ENCODE results near the gene FOXD4L6. TPM values are rescaled to one million over a fixed set of nuclear protein-coding genes. Genes with fewer than 3 reads are reported as not detected.
A peak's percentile ranks its signal among the peaks of the same experiment; 100 is the strongest.
"Not testable (repeated sequence)": the region's sequence is repeated elsewhere in the genome, so short reads cannot be mapped to it uniquely, and the experiment has no call there.

Gene FOXD4L6
- total and polyA plus RNA-seq, 5 experiments from 2014 or later = not detected

GRCh38 chr9:41090386-41090785, 38.1 kb downstream of the FOXD4L6 start:
- DNase-seq, H3K9me3 Mint-ChIP-seq, H3K36me3 Mint-ChIP-seq, H3K27ac Mint-ChIP-seq, POLR2A ChIA-PET, H3K4me3 Mint-ChIP-seq, H3K4me1 Mint-ChIP-seq, ATAC-seq: not testable (repeated sequence)
- H3K27me3 Mint-ChIP-seq = peaks cover 7 to 39% (median 11%) of the 10 kb centered on the region in 5 donors

- H3K4me1 Mint-ChIP-seq, POLR2A ChIA-PET, H3K36me3 Mint-ChIP-seq, H3K9me3 Mint-ChIP-seq, H3K4me3 Mint-ChIP-seq: not testable (repeated sequence)
- peak overlapping the region in 1 of 10 donors; percentile 40 for H3K27ac Mint-ChIP-seq
- ATAC-seq (peak; percentile 74 to 79), DNase-seq (peak in 3 of 10 donors; percentile 30 to 48 (median 39))
- peaks cover 9 to 32% (median 13%) of the 10 kb centered on the region in 5 donors for H3K27me3 Mint-ChIP-seq
These were observed 39.9 kb downstream of the FOXD4L6 start for GRCh38 chr9:41088450-41089059.

- H3K4me1 Mint-ChIP-seq, POLR2A ChIA-PET, ATAC-seq, H3K4me3 Mint-ChIP-seq, H3K9me3 Mint-ChIP-seq, H3K27ac Mint-ChIP-seq, H3K36me3 Mint-ChIP-seq, DNase-seq: not testable (repeated sequence)
- peaks cover 9 to 34% (median 13%) of the 10 kb centered on the region in 5 donors for H3K27me3 Mint-ChIP-seq
These were observed 40.6 kb downstream of the FOXD4L6 start for GRCh38 chr9:41087929-41088328.

- H3K27ac Mint-ChIP-seq, H3K9me3 Mint-ChIP-seq, H3K4me1 Mint-ChIP-seq, ATAC-seq, DNase-seq, H3K36me3 Mint-ChIP-seq, POLR2A ChIA-PET, H3K4me3 Mint-ChIP-seq: not testable (repeated sequence)
- H3K27me3 Mint-ChIP-seq = peaks cover 14 to 40% (median 18%) of the 10 kb centered on the region in 5 donors
These were observed 41.2 kb downstream of the FOXD4L6 start for GRCh38 chr9:41087157-41087780.

GRCh38 chr9:41086685-41087084, 41.8 kb downstream of the FOXD4L6 start:
- H3K4me3 Mint-ChIP-seq, H3K36me3 Mint-ChIP-seq, H3K4me1 Mint-ChIP-seq, DNase-seq, H3K27ac Mint-ChIP-seq, H3K9me3 Mint-ChIP-seq, POLR2A ChIA-PET: not testable (repeated sequence)
- peaks cover 14 to 44% (median 19%) of the 10 kb centered on the region in 5 donors for H3K27me3 Mint-ChIP-seq
- peak in 1 of 2 donors; percentile 55 for ATAC-seq

- H3K36me3 Mint-ChIP-seq, H3K4me3 Mint-ChIP-seq, H3K9me3 Mint-ChIP-seq, DNase-seq, H3K27ac Mint-ChIP-seq, ATAC-seq, H3K4me1 Mint-ChIP-seq, POLR2A ChIA-PET: not testable (repeated sequence)
- peaks cover 14 to 44% (median 19%) of the 10 kb centered on the region in 5 donors for H3K27me3 Mint-ChIP-seq
These were observed 42.3 kb downstream of the FOXD4L6 start for GRCh38 chr9:41086215-41086614.

GRCh38 chr9:41082358-41082757, 46.1 kb downstream of the FOXD4L6 start:
- peaks cover 14 to 31% (median 16%) of the 10 kb centered on the region in 5 donors for H3K27me3 Mint-ChIP-seq
- H3K9me3 Mint-ChIP-seq, H3K36me3 Mint-ChIP-seq, POLR2A ChIA-PET, DNase-seq, ATAC-seq, H3K27ac Mint-ChIP-seq, H3K4me1 Mint-ChIP-seq, H3K4me3 Mint-ChIP-seq: not testable (repeated sequence)

GRCh38 chr9:41079464-41079863, 49.0 kb downstream of the FOXD4L6 start:
- H3K27ac Mint-ChIP-seq, H3K4me3 Mint-ChIP-seq, POLR2A ChIA-PET, H3K9me3 Mint-ChIP-seq, H3K36me3 Mint-ChIP-seq, DNase-seq, ATAC-seq: not testable (repeated sequence)
- peaks cover 13 to 39% (median 24%) of the 10 kb centered on the region in 5 donors for H3K27me3 Mint-ChIP-seq
- peaks cover 3 to 11% (median 8%) of the 10 kb centered on the region in 4 donors for H3K4me1 Mint-ChIP-seq

- Mint-ChIP-seq H3K4me1 (peaks cover 7 to 21% (median 12%) of the 10 kb centered on the region in 4 donors), H3K27me3 (peaks cover 15 to 48% (median 32%) of the 10 kb centered on the region in 5 donors)
- H3K9me3 Mint-ChIP-seq, H3K27ac Mint-ChIP-seq, ATAC-seq, H3K4me3 Mint-ChIP-seq, DNase-seq, H3K36me3 Mint-ChIP-seq, POLR2A ChIA-PET: not testable (repeated sequence)
These were observed 50.9 kb downstream of the FOXD4L6 start for GRCh38 chr9:41077586-41077985.

Other genes with a start within 250 kb of the FOXD4L6 start
- 10 to 100 TPM; 18.6 to 23.3 TPM for gene ZNG1F, start 60.6 kb upstream of the FOXD4L6 start, total RNA-seq
- 1 to 10 TPM; 2.5 to 3.2 (median 3.0) TPM for gene ZNG1F, start 60.6 kb upstream of the FOXD4L6 start, polyA plus RNA-seq